GM13977 (cell line): ENCODE results near the gene DPH1.

ENCODE experiments used
- DNase-seq: peaks from one replicate; pipeline ENCODE4 v3.0.0; 2012; ENCODE audit warnings: low spot score
- in situ Hi-C: fragments of 300-500 bp; cut with MboI; formaldehyde crosslinking; loops from one replicate; pipeline ENCODE4 v1.12.0; 2022; ENCODE audit warnings: low sequenced_read_pairs, low pct_unique_long_range_greater_than_20kb, mixed read lengths, inconsistent platforms; ENCODE audit not compliant: unreplicated experiment
- TF ChIP-seq, protein P1 (sequence below): IDR thresholded peaks from 2 replicates; pipeline ENCODE4 v1.5.1; 2012; ENCODE audit warnings: mild to moderate bottlenecking, control low read depth; ENCODE audit not compliant: insufficient read depth; ENCODE audit errors: extremely low read depth, missing control alignments

The DPH1 gene

DNA sequence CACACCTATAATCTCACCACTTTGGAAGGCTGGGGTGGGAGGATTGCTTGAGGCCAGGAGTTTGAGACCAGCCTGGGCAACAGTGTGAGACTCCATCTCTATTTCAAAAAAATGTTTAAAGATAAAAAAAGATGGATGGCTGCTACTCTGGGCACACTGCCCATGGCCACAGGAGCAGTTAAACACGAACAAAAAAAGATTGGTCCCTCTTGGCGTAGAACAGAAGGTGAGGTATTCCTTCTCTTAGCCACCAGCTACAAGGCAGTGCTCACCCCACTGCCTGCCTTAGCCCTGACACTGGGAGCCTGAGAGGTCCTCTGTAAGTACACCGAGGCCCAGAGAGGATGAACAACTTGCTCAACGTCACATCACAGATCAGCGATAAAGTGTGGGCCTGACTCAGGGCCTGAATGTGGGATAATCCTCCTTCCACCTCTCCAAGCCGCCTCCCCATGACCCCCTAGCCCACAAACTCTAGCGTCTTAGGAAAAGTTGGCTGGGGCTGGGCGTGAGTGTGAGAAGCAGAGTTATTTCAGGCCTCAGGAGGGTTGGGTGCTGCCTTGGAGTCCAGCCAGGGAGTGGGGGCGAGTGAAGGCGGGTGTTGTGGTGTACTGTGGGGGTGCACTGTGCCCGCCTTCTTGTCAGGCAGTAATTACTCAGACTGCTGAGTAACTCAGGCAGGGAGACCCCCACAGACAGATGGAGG, 2.3 kb upstream of the DPH1 start:
- TF ChIP-seq, protein P1, sequence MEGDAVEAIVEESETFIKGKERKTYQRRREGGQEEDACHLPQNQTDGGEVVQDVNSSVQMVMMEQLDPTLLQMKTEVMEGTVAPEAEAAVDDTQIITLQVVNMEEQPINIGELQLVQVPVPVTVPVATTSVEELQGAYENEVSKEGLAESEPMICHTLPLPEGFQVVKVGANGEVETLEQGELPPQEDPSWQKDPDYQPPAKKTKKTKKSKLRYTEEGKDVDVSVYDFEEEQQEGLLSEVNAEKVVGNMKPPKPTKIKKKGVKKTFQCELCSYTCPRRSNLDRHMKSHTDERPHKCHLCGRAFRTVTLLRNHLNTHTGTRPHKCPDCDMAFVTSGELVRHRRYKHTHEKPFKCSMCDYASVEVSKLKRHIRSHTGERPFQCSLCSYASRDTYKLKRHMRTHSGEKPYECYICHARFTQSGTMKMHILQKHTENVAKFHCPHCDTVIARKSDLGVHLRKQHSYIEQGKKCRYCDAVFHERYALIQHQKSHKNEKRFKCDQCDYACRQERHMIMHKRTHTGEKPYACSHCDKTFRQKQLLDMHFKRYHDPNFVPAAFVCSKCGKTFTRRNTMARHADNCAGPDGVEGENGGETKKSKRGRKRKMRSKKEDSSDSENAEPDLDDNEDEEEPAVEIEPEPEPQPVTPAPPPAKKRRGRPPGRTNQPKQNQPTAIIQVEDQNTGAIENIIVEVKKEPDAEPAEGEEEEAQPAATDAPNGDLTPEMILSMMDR = no peak
- DNase-seq = no peak
- in situ Hi-C loops = loop anchor here (25.0 kb wide), 1 partner anchor 315 kb away; the partner anchor contains the start of genes TLCD2 and WDR81

DNA sequence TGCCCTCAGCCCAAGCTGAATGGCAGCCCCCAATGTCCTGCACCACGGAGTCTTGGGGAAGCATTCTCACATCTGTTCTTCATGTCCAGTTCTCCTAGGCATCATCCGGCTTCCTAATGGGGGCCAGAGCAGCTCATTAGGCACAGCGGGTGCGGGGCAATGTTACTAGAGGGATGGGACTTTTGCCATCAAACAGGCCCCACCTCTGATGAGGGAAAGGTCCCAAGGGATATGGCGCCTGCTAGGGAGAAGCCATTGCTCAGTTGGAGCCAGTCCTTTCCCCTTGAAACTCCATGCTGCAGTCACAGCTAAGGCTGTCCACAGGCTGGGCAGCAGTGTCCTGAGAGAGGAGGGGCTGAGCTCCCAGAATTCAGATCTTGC, 1.7 kb upstream of the DPH1 start:
- TF ChIP-seq, protein P1 = no peak
- in situ Hi-C loops = loop anchor here (25.0 kb wide), 1 partner anchor 316 kb away; the partner anchor contains the start of genes TLCD2 and WDR81
- no peak for DNase-seq

DNA sequence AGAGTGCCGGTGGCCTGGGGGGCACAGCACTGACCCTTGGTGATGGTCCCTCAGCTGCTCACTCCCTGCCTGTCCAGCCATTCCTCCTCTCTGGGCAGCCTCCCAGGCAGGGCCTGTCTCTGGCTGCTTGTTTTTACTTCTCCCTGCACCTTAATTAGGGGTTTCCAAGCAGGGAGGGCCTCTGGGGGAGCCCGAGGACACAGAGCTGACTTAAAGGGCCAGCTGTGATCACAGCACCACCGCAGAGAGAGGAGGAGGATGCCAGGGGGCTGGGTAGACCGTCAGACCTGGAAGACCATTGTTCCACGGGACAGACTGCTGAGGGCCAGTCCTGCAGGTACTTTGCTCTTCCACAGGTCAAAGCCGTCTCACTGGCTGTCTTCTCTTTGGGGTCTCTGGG, 1.2 kb upstream of the DPH1 start:
- TF ChIP-seq, protein P1 = no peak
- DNase-seq = no peak
- in situ Hi-C loops = loop anchor here (25.0 kb wide), 1 partner anchor 316 kb away; the partner anchor contains the start of genes TLCD2 and WDR81

DNA sequence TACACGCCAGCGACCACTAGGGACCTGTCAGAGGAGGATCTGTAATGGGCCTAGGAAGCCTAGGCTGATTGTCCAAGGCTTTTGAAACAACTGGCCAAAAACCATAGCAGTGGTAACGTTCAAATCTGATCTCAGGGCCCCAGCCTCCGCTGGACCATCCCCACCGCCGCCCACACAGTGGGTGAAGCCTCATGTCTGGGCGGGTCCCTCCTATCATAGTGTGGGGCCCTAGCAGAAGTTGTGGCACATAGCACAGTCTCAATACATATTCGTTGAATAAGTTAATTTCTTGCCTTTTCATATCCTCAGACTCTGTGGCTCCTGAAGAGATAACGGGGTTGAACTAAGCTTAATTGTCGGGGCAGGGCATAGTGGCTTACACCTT, 818 bp downstream of the DPH1 start:
- in situ Hi-C loops = loop anchor here (25.0 kb wide), 1 partner anchor 318 kb away; the partner anchor contains the start of genes TLCD2 and WDR81
- no peak for DNase-seq
- TF ChIP-seq, protein P1 = peak; percentile 65

DNA sequence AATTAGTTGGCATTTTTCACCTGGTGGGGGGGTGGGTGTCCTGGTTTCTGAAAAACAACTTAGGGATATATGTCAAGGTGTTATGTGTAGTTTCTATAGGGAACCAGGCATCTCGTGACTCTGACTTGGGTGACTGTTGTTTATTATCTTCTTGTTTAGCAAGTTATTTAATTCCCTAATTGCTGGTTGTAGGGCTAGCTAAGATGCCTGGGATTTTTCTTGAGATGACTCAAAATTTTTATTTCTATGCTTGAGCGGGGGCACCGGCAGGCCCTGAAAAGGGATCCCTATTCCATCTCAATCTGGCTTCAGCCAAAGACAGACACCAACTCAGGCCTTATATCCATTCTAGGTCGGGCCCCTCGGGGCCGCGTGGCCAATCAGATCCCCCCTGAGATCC, 3.2 kb downstream of the DPH1 start:
- TF ChIP-seq, protein P1 = no peak
- in situ Hi-C loops = loop anchor here (25.0 kb wide), 1 partner anchor 321 kb away; the partner anchor contains the start of genes TLCD2 and WDR81
- no peak for DNase-seq

DNA sequence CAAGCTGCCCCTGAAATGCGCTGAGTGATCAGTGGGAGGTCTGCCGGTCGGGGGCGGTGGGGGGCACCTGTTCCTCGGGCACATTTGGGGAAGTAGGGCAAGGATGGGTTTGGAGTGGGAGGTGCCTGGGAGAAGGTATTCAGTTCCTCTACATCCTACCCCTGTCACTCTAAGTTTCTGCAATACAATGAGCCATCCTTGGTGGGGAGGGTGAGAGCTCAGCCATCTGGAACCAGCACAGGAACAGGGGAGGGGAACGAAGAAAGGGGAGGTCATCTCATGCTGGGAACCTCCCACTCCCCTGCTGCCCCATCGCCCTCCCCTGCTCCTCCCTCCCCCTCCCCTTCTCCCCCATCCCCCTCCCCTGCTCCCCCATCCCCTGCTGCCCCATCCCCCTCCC, 4.2 kb downstream of the DPH1 start:
- DNase-seq = no peak
- TF ChIP-seq, protein P1 = no peak
- in situ Hi-C loops = loop anchor here (25.0 kb wide), 1 partner anchor 322 kb away; the partner anchor contains the start of genes TLCD2 and WDR81
